Activated CD4-positive, alpha-beta T cell treated with anti-CD3 and anti-CD28 coated beads for 24 hours (primary cell): ENCODE measurements around the gene TMOD1.
"Not testable (repeated sequence)": the region's sequence is repeated elsewhere in the genome, so short reads cannot be mapped to it uniquely, and the experiment has no call there.

Experiments
- DNase-seq, 2 donors: peaks; one replicate each; pipeline ENCODE4 v3.0.0-alpha.2; 2020; ENCODE audit warnings: low read depth in 2 of 2

TMOD1 gene

GRCh38 chr9:97501177-97501971 is at the start of gene TMOD1:
TSS of gene TMOD1 (plus strand) at chr9:97501666. CDS start at chr9:97524189, 22,523 bp downstream.
- peak; percentile 26 to 31 for DNase-seq

GRCh38 chr9:97453573-97453972 is 47.9 kb upstream of the TMOD1 start:
- DNase-seq: not testable (repeated sequence)

GRCh38 chr9:97456841-97457240 is 44.6 kb upstream of the TMOD1 start:
- not testable (repeated sequence) for DNase-seq

GRCh38 chr9:97459326-97459725 is 42.1 kb upstream of the TMOD1 start:
- DNase-seq: no peak

- DNase-seq: no peak
Measured at GRCh38 chr9:97462159-97462558, 39.3 kb upstream of the TMOD1 start.

GRCh38 chr9:97462914-97463313 is 38.6 kb upstream of the TMOD1 start:
- no peak for DNase-seq

GRCh38 chr9:97468658-97469448 is 32.6 kb upstream of the TMOD1 start:
- DNase-seq: peak; percentile 7 to 17

GRCh38 chr9:97470076-97470475 is 31.4 kb upstream of the TMOD1 start:
- no peak for DNase-seq

- no peak for DNase-seq
Measured at GRCh38 chr9:97473717-97474116, 27.7 kb upstream of the TMOD1 start.

GRCh38 chr9:97474372-97474925 is 27.0 kb upstream of the TMOD1 start:
- no peak for DNase-seq

GRCh38 chr9:97475059-97475458 is 26.4 kb upstream of the TMOD1 start:
- DNase-seq: no peak

- no peak for DNase-seq
Measured at GRCh38 chr9:97478301-97478981, 23.0 kb upstream of the TMOD1 start.

GRCh38 chr9:97479496-97480159 is 21.8 kb upstream of the TMOD1 start:
- DNase-seq: no peak

GRCh38 chr9:97480174-97480573 is 21.3 kb upstream of the TMOD1 start:
- DNase-seq: no peak

- DNase-seq: no peak
Measured at GRCh38 chr9:97480749-97481148, 20.7 kb upstream of the TMOD1 start.

- no peak for DNase-seq
Measured at GRCh38 chr9:97484134-97484533, 17.3 kb upstream of the TMOD1 start.

- DNase-seq: no peak
Measured at GRCh38 chr9:97487107-97487506, 14.4 kb upstream of the TMOD1 start.

- no peak for DNase-seq
Measured at GRCh38 chr9:97487861-97488260, 13.6 kb upstream of the TMOD1 start.

- no peak for DNase-seq
Measured at GRCh38 chr9:97491216-97491999, 10.1 kb upstream of the TMOD1 start.

- DNase-seq: not testable (repeated sequence)
Measured at GRCh38 chr9:97497558-97498375, 3.7 kb upstream of the TMOD1 start.
